ENCODE data around the gene DEGS2. TPM values are rescaled to one million over a fixed set of nuclear protein-coding genes. Genes with fewer than 3 reads are reported as not detected.

Gene DEGS2
- total RNA-seq, 4 donors from 2014 or later = 23.8 to 116 (median 27.3) TPM

- H3K27me3 ChIP-seq = no peaks in the 10 kb centered on the region
- peaks cover 0 to 36% (median 12%) of the 10 kb centered on the region in 3 donors for H3K4me1 ChIP-seq
- TF ChIP-seq CTCF (IDR thresholded peaks at IDR 0.05) (no peak), POLR2A (IDR thresholded peaks at IDR 0.05) (no peak)
- intact Hi-C loops (cut with DNase I) = no loop called here
- DNase-seq = no peak
- H3K9me3 ChIP-seq = no peaks in the 10 kb centered on the region
- H3K36me3 ChIP-seq = peaks cover 0 to 73% (median 0%) of the 10 kb centered on the region in 3 donors
- no CpG with 5 or more reads among the region's 13 CpGs for WGBS, 2 donors
- H3K4me3 ChIP-seq = no peak overlapping the region
- H3K27ac ChIP-seq = no peak overlapping the region
Measured at GRCh38 chr14:100126401-100126800, 33.0 kb downstream of the DEGS2 start.

GRCh38 chr14:100124551-100125088 is 34.8 kb downstream of the DEGS2 start:
- intact Hi-C loops (cut with DNase I) = no loop called here
- no peak overlapping the region for H3K27ac ChIP-seq
- peaks cover 0 to 60% (median 0%) of the 10 kb centered on the region in 3 donors for H3K36me3 ChIP-seq
- TF ChIP-seq CTCF (IDR thresholded peaks at IDR 0.05) (no peak), POLR2A (IDR thresholded peaks at IDR 0.05) (no peak)
- no peak for DNase-seq
- WGBS, 2 donors = 92% methylated on average over 9 of the region's 20 CpGs; no CpG with 5 or more reads in 1 of the 2 donors
- peaks cover 0 to 18% (median 12%) of the 10 kb centered on the region in 3 donors for H3K4me1 ChIP-seq
- H3K9me3 ChIP-seq = no peaks in the 10 kb centered on the region
- no peak overlapping the region for H3K4me3 ChIP-seq
- H3K27me3 ChIP-seq = no peaks in the 10 kb centered on the region

GRCh38 chr14:100123618-100124017 is 35.8 kb downstream of the DEGS2 start:
- TF ChIP-seq POLR2A (IDR thresholded peaks at IDR 0.05) (no peak), CTCF (IDR thresholded peaks at IDR 0.05) (no peak)
- DNase-seq = no peak
- Histone ChIP-seq H3K9me3 (no peaks in the 10 kb centered on the region), H3K36me3 (peaks cover 0 to 54% (median 0%) of the 10 kb centered on the region in 3 donors), H3K4me3 (no peak overlapping the region), H3K27ac (no peak overlapping the region), H3K27me3 (no peaks in the 10 kb centered on the region), H3K4me1 (peaks cover 0 to 9% (median 2%) of the 10 kb centered on the region in 3 donors)
- intact Hi-C loops (cut with DNase I) = no loop called here
- WGBS, 2 donors = 90 to 93% methylated on average over 6 to 8 of the region's 10 CpGs

GRCh38 chr14:100122481-100123223 is 36.8 kb downstream of the DEGS2 start:
- intact Hi-C loops (cut with DNase I) = no loop called here
- no peaks in the 10 kb centered on the region for H3K9me3 ChIP-seq
- no peaks in the 10 kb centered on the region for H3K27me3 ChIP-seq
- TF ChIP-seq CTCF (IDR thresholded peaks at IDR 0.05) = no peak
- TF ChIP-seq POLR2A (IDR thresholded peaks at IDR 0.05) = no peak
- DNase-seq = no peak
- H3K4me3 ChIP-seq = no peak overlapping the region
- peaks cover 0 to 11% (median 0%) of the 10 kb centered on the region in 3 donors for H3K4me1 ChIP-seq
- no peak overlapping the region for H3K27ac ChIP-seq
- WGBS, 2 donors = 83 to 86% methylated on average over 2 to 3 of the region's 8 CpGs
- H3K36me3 ChIP-seq = peaks cover 0 to 54% (median 0%) of the 10 kb centered on the region in 3 donors
